NCI-H128 (cell line): ENCODE results near the gene CSTF2T.
"Not testable (repeated sequence)": the region's sequence is repeated elsewhere in the genome, so short reads cannot be mapped to it uniquely, and the experiment has no call there.

Experiments used
- DNase-seq: peaks from one replicate; lab custom pipeline; 2025; ENCODE audit not compliant: unreplicated experiment; lab: John Stamatoyannopoulos, UW

Gene CSTF2T

DNA sequence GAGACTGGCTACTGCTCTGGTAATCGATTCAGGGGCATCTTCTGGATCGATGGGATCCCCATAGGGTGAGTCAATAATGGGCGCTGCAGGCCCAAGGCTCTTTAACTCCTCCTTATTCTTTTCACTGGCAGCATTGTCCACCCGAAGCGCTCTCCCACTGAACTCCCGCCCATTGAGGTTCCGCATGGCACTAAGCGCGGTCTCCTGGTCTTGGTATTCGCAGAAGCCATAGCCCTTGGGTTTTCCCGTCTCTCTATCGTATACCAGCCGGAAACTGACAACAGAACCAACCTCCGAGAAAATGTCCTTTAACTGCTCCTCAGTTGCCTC is 285 bp downstream of the CSTF2T start:
- DNase-seq = no peak

GRCh38 chr10:51698473-51699063 is 827 bp downstream of the CSTF2T start:
- DNase-seq = no peak

DNA sequence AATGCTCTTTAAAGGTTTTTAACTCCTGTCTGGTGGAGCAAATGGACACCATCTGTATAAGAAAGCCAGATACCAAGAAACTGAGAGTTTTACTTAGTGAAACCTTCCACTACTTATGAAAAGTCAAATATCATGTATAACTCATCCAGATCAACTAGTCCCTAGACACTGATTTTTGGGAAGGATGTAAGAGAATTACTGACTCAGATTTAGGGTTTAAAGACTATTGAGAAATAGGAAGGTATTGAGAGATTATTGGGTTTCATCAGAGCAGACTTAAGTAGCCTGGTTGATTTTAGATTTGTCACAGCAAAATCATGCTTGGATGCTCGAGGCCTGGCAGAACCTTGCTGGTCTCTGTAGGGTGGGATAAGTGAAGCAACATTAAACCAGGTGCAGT is 3.1 kb downstream of the CSTF2T start:
- no peak for DNase-seq

DNA sequence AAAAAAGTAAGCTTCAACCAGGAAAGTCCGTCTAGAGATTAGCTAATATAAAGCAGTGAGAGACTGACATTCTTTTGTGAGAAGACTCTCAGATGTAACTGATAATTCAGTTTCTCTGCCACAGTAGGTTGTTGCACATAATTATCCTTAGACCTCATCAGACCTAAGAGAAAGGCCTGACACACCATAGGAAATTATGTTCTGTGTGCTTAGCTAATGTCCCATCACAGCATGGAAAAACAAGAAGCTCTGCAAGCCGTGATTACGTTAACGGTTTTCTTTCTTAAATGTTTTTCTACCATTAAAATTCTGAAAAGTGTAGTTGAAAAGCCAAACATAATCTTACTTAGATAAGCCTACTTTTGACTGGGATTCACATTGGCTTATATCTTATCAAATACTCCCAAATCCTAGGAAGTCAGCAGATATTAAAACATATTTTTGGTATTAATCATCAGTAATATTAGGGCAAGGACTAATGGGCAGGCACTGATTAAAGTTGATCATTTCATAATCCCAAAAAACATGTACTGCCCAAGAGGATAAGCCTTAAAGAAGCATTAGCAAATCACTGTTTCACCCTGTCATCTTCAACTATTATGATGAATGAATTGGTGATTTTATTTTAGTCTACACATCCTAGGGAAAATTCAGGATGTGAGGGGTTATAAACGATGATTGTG is 5.2 kb downstream of the CSTF2T start:
- DNase-seq = no peak

DNA sequence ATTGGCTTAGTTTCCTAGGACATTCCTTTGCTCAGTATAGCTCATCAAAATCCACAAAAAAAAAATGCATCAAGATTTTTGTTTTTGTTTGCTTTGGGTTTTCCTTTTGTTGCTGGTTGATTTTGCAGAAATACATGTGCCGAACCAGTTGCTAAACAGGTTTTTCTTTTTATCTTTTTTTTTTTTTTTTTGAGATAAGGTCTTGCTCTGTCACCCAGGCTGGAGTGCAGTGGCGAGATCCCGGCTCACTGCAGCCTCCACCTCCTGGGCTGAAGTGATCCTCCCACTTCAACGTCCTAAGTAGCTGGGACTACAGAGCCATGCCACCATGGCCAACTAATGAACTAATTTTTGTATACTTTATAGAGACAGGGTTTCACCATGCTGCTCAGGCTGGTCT is 8.3 kb downstream of the CSTF2T start:
- no peak for DNase-seq

DNA sequence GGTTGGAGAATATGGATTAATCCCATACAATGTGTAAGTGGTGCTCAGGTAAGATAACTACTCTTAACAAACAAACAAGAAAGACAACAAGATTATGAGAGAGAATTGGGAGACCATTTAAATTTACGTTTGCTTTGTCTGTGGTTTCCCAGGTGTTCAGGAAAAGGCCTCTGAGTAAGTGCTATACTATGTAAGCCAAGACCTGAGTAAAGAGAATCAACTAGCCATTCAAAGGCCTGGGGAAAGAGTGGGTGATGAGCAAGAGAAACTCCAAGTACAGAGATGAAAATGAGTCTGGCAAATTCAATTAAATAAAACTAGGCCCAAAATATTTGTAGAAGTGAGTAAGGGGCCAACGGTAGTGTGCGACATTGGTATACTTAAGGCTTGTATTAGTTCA is 9.9 kb downstream of the CSTF2T start:
- DNase-seq = no peak

GRCh38 chr10:51688826-51689225 is 10.6 kb downstream of the CSTF2T start:
- not testable (repeated sequence) for DNase-seq

DNA sequence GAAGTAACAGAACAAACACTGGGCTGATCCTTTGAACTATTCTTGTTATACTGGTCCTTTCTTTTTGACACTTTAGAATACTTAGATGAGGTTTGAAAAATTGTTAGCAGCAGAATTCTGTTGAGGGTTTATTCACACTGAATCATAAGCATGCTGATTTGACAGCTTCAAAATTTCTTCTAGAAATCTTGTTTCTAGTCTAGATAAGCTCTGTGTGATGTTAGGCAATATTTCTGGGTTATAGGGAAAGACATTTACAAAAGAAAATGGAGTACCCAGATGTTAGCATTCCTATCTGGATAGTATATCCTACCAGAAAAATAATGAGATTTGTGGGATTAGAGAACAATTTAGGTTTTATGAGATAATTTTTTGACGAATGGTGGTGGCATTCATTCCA is 12.1 kb downstream of the CSTF2T start:
- DNase-seq = no peak

DNA sequence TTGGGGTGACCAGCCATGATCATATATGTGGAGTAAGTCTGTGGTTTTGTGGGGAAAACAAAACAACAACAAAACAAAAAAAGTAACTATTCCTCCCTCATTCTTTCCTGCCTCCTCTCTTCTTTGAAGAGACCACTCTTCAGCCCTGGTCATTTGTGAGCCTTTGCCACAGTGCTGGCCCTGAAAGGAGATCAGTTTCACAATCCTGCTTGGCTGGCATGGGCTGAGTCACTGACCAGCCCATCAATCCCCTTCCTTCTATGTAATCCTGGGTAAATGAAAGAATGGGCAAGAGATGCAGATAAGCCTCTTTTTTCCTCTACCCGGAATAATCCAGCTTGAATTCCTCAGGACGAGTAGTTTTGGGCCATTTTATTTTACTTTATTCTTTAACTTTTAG is 13.6 kb downstream of the CSTF2T start:
- no peak for DNase-seq

DNA sequence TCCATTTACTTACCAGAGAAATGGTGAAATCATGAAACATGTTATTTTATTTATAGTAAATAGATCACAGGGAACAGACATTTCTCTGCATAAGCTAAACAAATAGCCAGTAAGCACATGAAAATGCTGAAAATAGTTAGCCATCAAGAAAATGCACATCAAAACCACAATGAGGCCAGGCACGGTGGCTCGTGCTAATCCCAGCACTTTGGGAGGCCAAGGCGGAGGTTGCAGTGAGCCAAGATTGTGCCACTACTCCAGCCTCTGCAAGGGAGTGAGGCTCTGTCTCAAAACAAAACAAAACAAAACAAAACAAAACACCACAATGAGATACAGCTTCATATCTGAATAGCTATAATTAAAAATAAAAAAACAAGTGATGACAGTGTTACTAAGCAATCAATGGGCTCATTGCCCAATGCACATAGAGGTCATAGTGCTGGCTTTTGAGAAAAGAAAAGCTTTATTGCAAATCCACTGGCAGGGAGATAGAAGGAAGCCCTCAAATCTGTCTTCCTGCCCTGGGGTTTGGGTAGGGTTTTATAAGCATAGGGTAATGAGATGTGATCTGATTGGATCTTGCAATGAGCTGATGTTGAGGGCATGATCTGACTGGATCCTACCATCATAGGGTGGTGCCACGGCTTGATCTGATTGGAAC is 16.2 kb downstream of the CSTF2T start:
- DNase-seq = no peak

DNA sequence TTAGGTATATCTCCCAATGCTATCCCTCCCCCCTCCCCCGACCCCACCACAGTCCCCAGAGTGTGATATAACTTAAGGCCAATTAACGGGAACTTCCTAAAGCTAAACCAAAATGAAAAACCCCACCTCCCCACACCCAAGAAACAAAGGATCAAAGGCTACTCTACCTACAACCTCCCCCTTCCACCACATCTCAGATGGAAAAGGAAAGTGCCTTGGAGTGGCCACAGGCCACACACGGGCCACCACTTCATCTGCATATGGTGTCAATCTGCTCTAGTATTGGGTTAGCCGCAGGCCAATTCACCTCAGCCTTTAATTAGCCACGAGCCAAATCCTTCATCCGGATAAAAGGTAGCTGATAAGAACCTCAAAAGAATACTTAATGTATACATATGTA is 19.6 kb downstream of the CSTF2T start:
- no peak for DNase-seq

- DNase-seq = no peak
Measured at GRCh38 chr10:51675088-51675487, 24.3 kb downstream of the CSTF2T start.

- DNase-seq = no peak
Measured at GRCh38 chr10:51672039-51672535, 27.3 kb downstream of the CSTF2T start.

DNA sequence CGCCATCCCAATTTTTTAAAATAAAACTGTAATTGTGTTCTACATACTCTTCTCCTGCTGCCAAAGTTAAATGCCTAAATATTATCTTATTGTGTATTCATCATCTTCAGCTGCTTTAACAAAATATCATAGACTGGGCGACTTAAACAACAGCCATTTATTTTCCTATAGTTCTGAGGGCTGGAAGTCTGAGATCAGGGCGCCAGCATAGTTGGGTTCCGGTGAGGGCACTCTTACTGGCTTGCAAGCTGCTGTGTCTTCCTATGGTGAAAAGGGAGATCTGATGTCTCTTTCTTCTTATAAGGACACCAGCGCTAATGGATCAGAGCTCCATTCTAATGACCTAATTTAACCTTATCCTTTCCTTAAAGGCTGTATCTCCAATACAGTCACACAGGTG is 30.4 kb downstream of the CSTF2T start:
- DNase-seq = no peak

DNA sequence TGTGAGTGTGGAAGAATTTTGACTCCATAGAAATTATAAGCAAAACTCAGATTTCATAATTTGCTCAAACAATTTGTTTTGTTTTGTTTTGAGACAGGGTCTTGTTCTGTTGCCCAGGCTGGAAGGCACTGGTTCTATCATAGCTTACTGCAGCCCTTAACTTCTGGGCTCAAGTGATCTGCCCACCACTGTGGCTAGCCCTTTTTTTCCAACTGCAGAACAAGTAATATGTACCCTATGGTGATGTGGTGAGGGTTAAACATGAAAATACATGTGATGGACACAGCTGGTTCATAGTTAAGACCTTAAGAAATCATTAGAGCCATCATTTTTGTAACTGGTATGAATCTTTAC is 31.1 kb downstream of the CSTF2T start:
- DNase-seq = no peak

DNA sequence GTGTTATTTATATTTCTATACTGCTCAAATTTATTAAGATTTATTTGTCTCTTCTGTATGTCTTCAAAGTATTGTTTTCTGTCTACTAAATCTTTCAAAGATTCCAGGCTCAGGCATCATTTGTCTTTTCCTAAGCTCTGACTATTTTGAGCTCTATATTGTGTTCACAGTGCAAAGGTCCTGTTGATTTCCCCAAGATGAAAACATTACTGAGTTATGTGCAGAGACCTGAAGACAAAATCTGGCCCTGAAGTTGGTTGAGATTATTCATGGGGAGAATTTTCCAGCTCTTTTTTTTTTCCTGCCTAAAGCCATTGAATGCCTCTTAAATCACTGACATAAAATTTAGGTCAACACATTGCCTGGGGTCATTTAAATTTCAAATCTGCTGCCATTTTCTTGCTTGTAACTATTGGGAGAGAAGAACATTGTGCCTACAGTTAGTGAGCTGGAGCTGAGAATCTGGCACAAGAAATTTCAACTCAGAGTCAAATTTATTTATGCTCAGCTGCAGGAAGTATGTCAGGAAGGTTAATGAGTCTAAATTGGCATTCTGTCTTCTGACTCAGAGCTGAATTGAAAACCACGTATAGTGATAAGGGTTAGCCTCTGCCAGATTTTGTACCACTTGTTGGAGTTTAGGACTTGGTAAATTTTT is 31.6 kb downstream of the CSTF2T start:
- no peak for DNase-seq

DNA sequence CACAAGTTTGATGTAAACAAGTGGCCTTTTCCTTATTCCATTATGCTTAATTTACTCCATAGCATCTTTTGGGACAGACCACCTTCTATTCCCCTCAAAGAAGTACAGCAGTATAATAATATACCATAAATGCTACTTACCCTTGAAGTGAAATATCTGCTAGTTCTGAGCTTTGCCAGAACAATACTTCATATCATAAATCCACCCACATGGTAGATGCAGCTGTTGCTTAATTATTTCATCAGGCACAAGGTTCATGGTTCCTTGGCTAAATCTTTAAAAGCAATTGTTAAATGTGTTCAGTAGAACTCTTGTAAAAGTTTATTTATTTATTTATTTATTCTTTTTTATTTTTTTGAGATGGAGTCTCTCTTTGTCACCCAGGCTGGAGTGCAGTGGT is 32.9 kb downstream of the CSTF2T start:
- no peak for DNase-seq

- DNase-seq = no peak
Measured at GRCh38 chr10:51663086-51663485, 36.3 kb downstream of the CSTF2T start.

DNA sequence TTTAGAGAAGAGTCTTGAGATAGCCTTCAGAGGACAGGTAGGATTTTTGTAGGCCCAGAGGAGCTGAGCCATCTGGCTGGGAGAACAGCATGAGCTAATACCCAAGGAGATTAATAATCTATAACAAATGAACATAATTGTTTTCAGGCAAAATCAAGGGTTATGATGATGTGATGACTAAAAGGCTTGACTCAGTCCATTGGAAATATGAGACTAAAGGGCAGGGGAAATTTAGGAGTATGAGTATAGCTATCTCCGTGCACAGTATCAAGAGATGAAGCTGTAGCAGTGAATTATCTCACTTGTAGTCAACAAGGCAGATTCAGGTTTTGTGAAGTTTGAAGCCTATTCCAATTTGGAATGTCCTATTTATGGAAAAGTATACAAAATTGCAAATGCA is 40.1 kb downstream of the CSTF2T start:
- no peak for DNase-seq

- no peak for DNase-seq
Measured at GRCh38 chr10:51658000-51658399, 41.4 kb downstream of the CSTF2T start.

GRCh38 chr10:51656503-51656902 is 42.9 kb downstream of the CSTF2T start:
- no peak for DNase-seq

DNA sequence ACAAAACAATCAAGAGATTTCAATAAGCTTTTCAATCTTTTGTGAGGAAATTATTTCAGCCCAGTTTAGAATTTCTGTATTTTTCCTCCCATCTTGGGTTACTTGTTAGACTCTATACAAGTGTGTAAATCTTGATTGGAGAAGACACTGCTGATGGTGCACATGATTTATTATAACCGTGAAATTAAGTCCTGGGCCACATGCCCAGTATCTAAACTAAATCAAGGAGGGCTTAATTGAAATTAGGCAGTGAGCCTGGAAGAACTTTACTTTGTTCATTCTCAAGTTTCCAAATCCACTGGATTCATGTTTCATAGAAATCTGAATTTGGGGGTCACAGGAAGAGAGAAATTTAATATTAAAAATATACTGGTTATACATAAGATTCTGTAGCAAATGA is 44.5 kb downstream of the CSTF2T start:
- no peak for DNase-seq
